GM12892 (cell line): ENCODE measurements around the gene PACS2.
"Not testable (repeated sequence)": the region's sequence is repeated elsewhere in the genome, so short reads cannot be mapped to it uniquely, and the experiment has no call there.

Experiments used
- DNase-seq: peaks from one replicate; pipeline ENCODE4 v3.0.0; 2011; ENCODE audit not compliant: insufficient read length
- FAIRE-seq: peaks from 2 replicates; lab custom pipeline; 2011; peaks lifted over from hg19 to GRCh38; lab: Jason Lieb, UNC
- POLR2A ChIP-seq: IDR thresholded peaks from 2 replicates; pipeline ENCODE4 v1.6.1; 2011; ENCODE audit warnings: low read depth, low read length, control low read depth
- POLR2AphosphoS5 ChIP-seq: IDR thresholded peaks from 2 replicates; pipeline ENCODE4 v1.6.1; 2011; ENCODE audit warnings: low read depth, low read length, control low read depth
- TAF1 ChIP-seq: IDR thresholded peaks from 2 replicates; pipeline ENCODE4 v1.6.1; 2011; ENCODE audit warnings: low read depth, mild to moderate bottlenecking, control low read depth, low read length, borderline replicate concordance

Gene PACS2

GRCh38 chr14:105292826-105293711 lies 21.5 kb upstream of the PACS2 start:
- TF ChIP-seq POLR2A: no peak
- TF ChIP-seq TAF1: no peak
- TF ChIP-seq POLR2AphosphoS5: no peak
- FAIRE-seq (no peak), DNase-seq (no peak)

DNA sequence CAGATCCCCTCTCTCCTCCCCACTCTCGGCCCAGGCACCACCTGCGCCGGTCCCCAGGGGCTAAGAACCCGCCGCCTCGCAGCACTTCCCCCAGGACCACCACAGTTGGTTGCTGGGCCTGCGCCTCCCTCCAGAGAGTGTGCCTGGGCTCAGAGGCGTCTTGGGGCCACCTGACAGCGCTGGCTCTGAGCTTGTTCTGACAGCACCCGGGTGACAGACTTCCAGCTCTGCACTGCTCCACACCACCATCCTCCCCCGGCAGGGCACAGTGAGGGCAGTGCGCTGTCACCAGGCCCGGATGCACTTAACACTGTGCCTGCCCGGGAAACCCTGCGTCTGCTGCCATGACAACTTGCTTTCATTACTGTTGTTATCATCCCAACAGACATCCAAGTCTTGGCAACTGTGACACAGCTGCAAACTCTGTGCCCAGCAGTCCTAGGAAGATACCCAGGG lies 20.4 kb upstream of the PACS2 start:
- TF ChIP-seq POLR2A (no peak), POLR2AphosphoS5 (no peak), TAF1 (no peak)
- DNase-seq (no peak), FAIRE-seq (peak; percentile 66)

- DNase-seq, FAIRE-seq: not testable (repeated sequence)
These were observed 17.2 kb upstream of the PACS2 start for GRCh38 chr14:105297311-105297710.

DNA sequence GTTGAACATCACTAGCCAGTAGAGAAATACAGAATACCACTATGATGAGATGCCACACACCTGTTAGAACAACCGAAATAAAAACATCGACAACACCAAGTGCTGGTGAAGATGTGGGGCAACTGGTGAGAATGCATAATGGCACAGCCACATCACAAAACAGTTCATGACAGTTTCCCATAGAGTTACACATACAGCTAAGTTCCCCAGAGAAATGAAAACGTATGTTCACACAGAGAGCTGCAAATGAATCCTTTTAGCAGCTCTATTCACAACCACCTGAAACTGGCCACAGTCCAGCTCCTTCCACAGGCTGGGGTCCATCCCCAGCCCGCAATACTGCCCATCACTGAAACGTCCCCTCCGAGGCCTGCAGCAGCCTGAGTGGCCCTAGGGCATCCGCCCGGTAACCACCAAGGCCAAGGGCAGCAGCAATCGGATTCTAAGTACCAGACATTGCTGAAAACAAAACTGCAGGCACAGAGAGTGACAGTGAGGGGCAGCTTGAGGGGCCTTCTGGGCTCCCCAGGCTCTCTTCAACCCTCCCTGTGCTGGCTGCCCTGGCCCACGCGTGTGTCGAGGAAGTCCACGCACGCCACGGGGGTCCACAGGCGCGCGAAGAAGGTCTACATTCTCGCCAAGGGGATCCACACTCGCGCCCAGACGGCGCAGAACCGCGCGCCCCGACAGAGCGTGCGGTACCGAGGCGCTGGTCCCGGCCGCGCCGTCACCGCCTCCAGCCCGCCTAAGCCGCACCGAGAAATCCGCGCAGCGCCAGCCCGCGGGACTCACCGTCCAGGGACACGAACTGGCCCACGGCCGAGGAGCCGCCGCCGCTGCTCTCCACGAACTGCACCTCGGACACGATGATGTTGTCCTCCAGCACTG lies 14.7 kb upstream of the PACS2 start:
- peak; percentile 81 for FAIRE-seq
- TF ChIP-seq POLR2AphosphoS5 (no peak), POLR2A (no peak), TAF1 (no peak)
- no peak for DNase-seq

- FAIRE-seq (peak; percentile 98), DNase-seq (peak; percentile 92)
- TF ChIP-seq POLR2A: peak; percentile 60; the same call in 1 of the 2 replicates
- peak; percentile 41; the same call in 1 of the 2 replicates for TF ChIP-seq POLR2AphosphoS5
- peak; percentile 4; the same call in 1 of the 2 replicates for TF ChIP-seq TAF1
These were observed 13.9 kb upstream of the PACS2 start, which contains the start of gene BRF1 for GRCh38 chr14:105300542-105301102. BRF1 (minus strand) TSS chr14:105301001; CDS start chr14:105300629, 372 bp downstream.

DNA sequence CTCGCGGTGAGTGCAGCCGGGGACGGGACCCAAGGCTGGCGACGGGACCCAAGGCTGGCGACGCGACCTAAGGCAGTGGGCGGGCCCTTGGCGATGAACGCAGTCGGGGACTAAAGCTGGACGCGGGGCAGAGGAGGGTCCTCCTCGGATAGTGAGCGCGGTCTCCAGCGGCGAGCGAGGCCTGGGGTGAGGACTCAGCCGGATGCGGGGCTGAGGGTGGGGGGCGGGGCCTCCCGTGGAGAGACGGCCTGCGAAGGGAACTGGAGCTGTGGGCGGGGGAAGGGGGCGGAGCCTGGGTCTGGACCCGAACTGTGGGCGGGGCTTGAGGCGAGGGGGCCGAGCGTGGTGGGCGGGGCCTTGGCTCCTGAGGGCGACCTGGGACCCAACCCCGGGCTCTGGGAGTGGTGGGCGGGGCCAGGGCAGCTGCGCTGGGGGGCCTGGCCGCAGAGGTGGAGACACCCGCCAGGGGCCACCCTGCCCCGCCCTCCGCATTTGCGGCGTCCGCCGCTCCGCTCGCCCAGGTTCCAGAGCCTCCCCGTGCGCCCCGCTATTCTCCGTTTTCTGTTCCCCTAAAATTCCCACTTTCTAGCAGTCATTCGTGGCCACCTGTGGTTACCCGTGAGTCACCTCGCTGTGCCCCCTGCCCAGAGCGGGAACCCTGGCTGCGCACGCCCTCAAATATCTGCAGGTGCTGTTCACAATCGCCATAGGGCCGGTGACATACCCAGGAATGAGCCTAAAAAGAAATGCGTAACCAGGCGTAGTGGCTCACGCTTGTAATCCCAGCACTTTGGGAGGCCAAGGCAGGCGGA lies 13.2 kb upstream of the PACS2 start:
- TF ChIP-seq POLR2AphosphoS5 (no peak), TAF1 (no peak; the same call in 1 of the 2 replicates), POLR2A (no peak)
- FAIRE-seq: peak; percentile 57
- peak; percentile 97 for DNase-seq

GRCh38 chr14:105301915-105302249 lies 12.7 kb upstream of the PACS2 start:
- FAIRE-seq: not testable (repeated sequence)

GRCh38 chr14:105303949-105304348 lies 10.6 kb upstream of the PACS2 start:
- TF ChIP-seq POLR2AphosphoS5 (no peak), POLR2A (no peak), TAF1 (no peak)
- DNase-seq (no peak), FAIRE-seq (no peak)

More at GRCh38 chr14:105301915-105302249, 12.7 kb upstream of the PACS2 start:
- DNase-seq: not testable (repeated sequence)

- FAIRE-seq (no peak), DNase-seq (no peak)
- TF ChIP-seq POLR2A: no peak
- TF ChIP-seq POLR2AphosphoS5: no peak
- TF ChIP-seq TAF1: no peak
These were observed 10.0 kb upstream of the PACS2 start for GRCh38 chr14:105304565-105304964.

DNA sequence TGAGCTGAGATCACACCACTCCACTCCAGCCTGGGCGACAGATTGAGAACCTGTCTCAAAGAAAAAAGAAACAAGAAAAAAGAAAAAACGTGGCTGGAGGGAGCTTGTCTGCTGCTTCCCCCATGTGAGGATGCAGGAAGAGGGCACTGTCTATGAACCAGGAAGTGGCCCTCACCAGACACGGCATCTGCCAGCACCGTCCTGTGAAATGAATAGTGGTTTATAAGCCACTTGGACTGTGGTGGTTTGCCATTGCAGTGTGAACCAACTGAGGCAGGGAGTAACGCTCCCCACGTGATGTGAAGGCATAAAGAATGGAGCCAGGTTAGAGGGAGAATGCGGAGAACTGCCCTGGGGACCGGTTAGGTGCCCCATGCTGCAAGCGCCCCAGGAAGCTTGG lies 9.2 kb upstream of the PACS2 start:
- TF ChIP-seq TAF1: no peak
- TF ChIP-seq POLR2A: no peak
- TF ChIP-seq POLR2AphosphoS5: no peak
- FAIRE-seq: no peak
- DNase-seq: no peak

- DNase-seq: no peak
- no peak for TF ChIP-seq POLR2AphosphoS5
- no peak for TF ChIP-seq TAF1
- no peak for TF ChIP-seq POLR2A
- no peak for FAIRE-seq
These were observed 8.8 kb upstream of the PACS2 start for GRCh38 chr14:105305791-105306190.
